Fibroblast of mammary gland (primary cell): Measurements from ENCODE around the gene C19orf38.
A peak's percentile ranks its signal among the peaks of the same experiment; 100 is the strongest.

Experiments
- DNase-seq: peaks from one replicate; pipeline ENCODE4 v3.0.0-alpha.2; 2010; ENCODE audit warnings: low read depth
- H3K4me3 ChIP-seq: 2 replicates; pipeline ENCODE4 v1.5.1; 2011; ENCODE audit warnings: low read depth, mild to moderate bottlenecking, low read length, moderate library complexity; ENCODE audit not compliant: control insufficient read depth
- CTCF ChIP-seq: conservative IDR thresholded peaks from 2 replicates; pipeline ENCODE4 v1.5.1; 2011; ENCODE audit warnings: low read depth, low read length, inconsistent platforms; ENCODE audit not compliant: control insufficient read depth, insufficient read depth

The C19orf38 gene

GRCh38 chr19:10894911-10895213 lies 46.6 kb downstream of the C19orf38 start:
- H3K4me3 ChIP-seq: no peak overlapping the region
- TF ChIP-seq CTCF: no peak
- no peak for DNase-seq

- no peak for TF ChIP-seq CTCF
- no peak for DNase-seq
- H3K4me3 ChIP-seq: no peak overlapping the region
Measured at GRCh38 chr19:10895363-10895762, 47.1 kb downstream of the C19orf38 start.

GRCh38 chr19:10895920-10896319 lies 47.7 kb downstream of the C19orf38 start:
- no peak overlapping the region for H3K4me3 ChIP-seq
- TF ChIP-seq CTCF: peak; percentile 8
- DNase-seq: no peak

- DNase-seq: no peak
- no peak overlapping the region for H3K4me3 ChIP-seq
- TF ChIP-seq CTCF: no peak
Measured at GRCh38 chr19:10896851-10897526, 48.8 kb downstream of the C19orf38 start.

GRCh38 chr19:10898633-10899032 lies 50.4 kb downstream of the C19orf38 start:
- TF ChIP-seq CTCF: no peak
- no peak overlapping the region for H3K4me3 ChIP-seq
- no peak for DNase-seq

GRCh38 chr19:10899151-10899653 lies 51.0 kb downstream of the C19orf38 start:
- DNase-seq: no peak
- no peak overlapping the region for H3K4me3 ChIP-seq
- no peak for TF ChIP-seq CTCF

GRCh38 chr19:10907925-10908324 lies 59.7 kb downstream of the C19orf38 start:
- TF ChIP-seq CTCF: no peak
- DNase-seq: no peak
- H3K4me3 ChIP-seq: no peak overlapping the region
